Posterior cingulate gyrus (tissue), 11 donors: ENCODE results near the gene CKM.

Source experiments
- DNase-seq, 10 donors: peaks; one replicate each; pipeline versions ENCODE4 v3.0.0 to v3.0.0-alpha.2; 2020 to 2021; ENCODE audit warnings: mixed read lengths in 3 of 10
- intact Hi-C: fragments of 100-400 bp; cut with DNase I; formaldehyde crosslinking; loops from one replicate; pipeline ENCODE4 v1.15.1; 2023

Gene CKM

DNA sequence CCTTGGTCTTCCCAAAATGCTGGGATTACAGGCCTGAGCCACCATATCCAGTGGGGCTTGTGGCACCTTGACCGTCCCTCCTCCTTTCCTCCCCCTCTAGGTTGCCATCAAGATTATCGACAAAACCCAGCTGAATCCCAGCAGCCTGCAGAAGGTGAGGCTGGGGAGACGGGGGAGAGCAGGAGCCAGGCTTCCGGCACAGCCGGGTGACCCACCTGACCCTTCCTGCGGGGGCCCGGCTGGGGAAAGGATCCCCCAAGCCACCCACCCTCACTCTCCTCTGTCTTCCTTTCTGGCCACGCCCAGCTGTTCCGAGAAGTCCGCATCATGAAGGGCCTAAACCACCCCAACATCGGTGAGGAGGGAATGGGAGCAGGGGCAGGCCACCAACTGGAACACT, 59.7 kb downstream of the CKM start:
- intact Hi-C loops = no loop called here
- DNase-seq = no peak

DNA sequence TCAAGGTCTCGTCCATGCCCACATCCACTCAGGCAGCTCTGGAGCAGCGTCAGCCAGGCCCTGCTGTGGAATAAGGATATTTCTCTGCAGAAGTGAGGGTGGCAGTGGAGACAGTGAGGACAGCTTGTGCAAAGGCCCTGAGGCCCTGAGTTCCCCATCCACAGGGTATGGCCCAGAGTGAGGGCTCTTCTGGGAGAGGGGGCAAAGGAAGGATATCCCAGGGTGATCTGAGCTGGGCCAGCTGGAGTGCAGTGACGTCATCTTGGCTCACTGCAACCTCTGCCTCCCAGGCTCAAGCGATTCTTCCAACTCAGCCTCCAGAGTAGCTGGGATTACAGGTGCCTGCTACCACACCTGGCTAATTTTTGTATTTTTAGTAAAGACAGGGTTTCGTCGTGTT, 60.1 kb downstream of the CKM start:
- DNase-seq = no peak
- intact Hi-C loops = no loop called here

GRCh38 chr19:45258862-45259261, 63.8 kb downstream of the CKM start:
- intact Hi-C loops = no loop called here
- no peak for DNase-seq

GRCh38 chr19:45256836-45257235, 65.8 kb downstream of the CKM start:
- intact Hi-C loops = no loop called here
- no peak for DNase-seq
